Memory B cell (primary cell): Measurements from ENCODE around the gene EXOC4.

Experiments used
- ATAC-seq: fragments of 150-1000 bp; cut with Tn5 transposase; 2 replicates; pipeline ENCODE4 v1.10.0; 2021; ENCODE audit warnings: low read depth, mild to moderate bottlenecking, moderate library complexity
- DNase-seq, 2 donors: peaks; one replicate each; pipeline ENCODE4 v3.0.0; 2022; ENCODE audit warnings: low spot score in 2 of 2
- H3K27ac Mint-ChIP-seq: one replicate; pipeline ENCODE4 v1.8.0; 2022; ENCODE audit warnings: mild to moderate bottlenecking, moderate library complexity, mixed read lengths
- H3K27me3 Mint-ChIP-seq: one replicate; pipeline ENCODE4 v1.8.0; 2022; ENCODE audit warnings: mixed read lengths
- H3K36me3 Mint-ChIP-seq: one replicate; pipeline ENCODE4 v1.8.0; 2022; ENCODE audit warnings: mild to moderate bottlenecking, mixed read lengths
- H3K4me1 Mint-ChIP-seq: one replicate; pipeline ENCODE4 v1.8.0; 2022; ENCODE audit warnings: mixed read lengths
- H3K4me3 Mint-ChIP-seq: one replicate; pipeline ENCODE4 v1.8.0; 2022; ENCODE audit warnings: mild to moderate bottlenecking, moderate library complexity, mixed read lengths
- H3K9me3 Mint-ChIP-seq: one replicate; pipeline ENCODE4 v1.8.0; 2022; ENCODE audit warnings: mixed read lengths

EXOC4 gene

GRCh38 chr7:133371616-133372015, 118.7 kb downstream of the EXOC4 start:
- Mint-ChIP-seq H3K36me3 (peaks cover 30% of the 10 kb centered on the region), H3K27ac (no peak overlapping the region), H3K9me3 (no peaks in the 10 kb centered on the region), H3K27me3 (no peaks in the 10 kb centered on the region), H3K4me3 (no peak overlapping the region), H3K4me1 (peaks cover 8% of the 10 kb centered on the region)
- ATAC-seq (no peak), DNase-seq (no peak)

GRCh38 chr7:133372337-133372736, 119.5 kb downstream of the EXOC4 start:
- H3K36me3 Mint-ChIP-seq, result peaks cover 26% of the 10 kb centered on the region
- H3K27ac Mint-ChIP-seq, result no peak overlapping the region
- ATAC-seq (no peak), DNase-seq (no peak)
- H3K9me3 Mint-ChIP-seq, result peaks cover under 1% of the 10 kb centered on the region
- no peaks in the 10 kb centered on the region for H3K27me3 Mint-ChIP-seq
- no peak overlapping the region for H3K4me3 Mint-ChIP-seq
- H3K4me1 Mint-ChIP-seq, result peaks cover 3% of the 10 kb centered on the region

- no peak overlapping the region for H3K27ac Mint-ChIP-seq
Observed at GRCh38 chr7:133376514-133376913, 123.6 kb downstream of the EXOC4 start.

GRCh38 chr7:133381965-133382364, 129.1 kb downstream of the EXOC4 start:
- Mint-ChIP-seq H3K27me3 (no peaks in the 10 kb centered on the region), H3K9me3 (peaks cover 6% of the 10 kb centered on the region), H3K4me3 (no peak overlapping the region), H3K27ac (no peak overlapping the region), H3K36me3 (peaks cover 16% of the 10 kb centered on the region), H3K4me1 (peaks cover 3% of the 10 kb centered on the region)
- ATAC-seq (no peak), DNase-seq (no peak)

More at GRCh38 chr7:133376514-133376913, 123.6 kb downstream of the EXOC4 start:
- Mint-ChIP-seq H3K27me3 (no peaks in the 10 kb centered on the region), H3K4me1 (no peaks in the 10 kb centered on the region), H3K4me3 (no peak overlapping the region), H3K9me3 (peaks cover 6% of the 10 kb centered on the region), H3K36me3 (peaks cover 29% of the 10 kb centered on the region)
- ATAC-seq (no peak), DNase-seq (no peak)

- ATAC-seq, result no peak
Observed at GRCh38 chr7:133382775-133383559, 130.1 kb downstream of the EXOC4 start.

GRCh38 chr7:133386205-133386604, 133.3 kb downstream of the EXOC4 start:
- ATAC-seq (no peak), DNase-seq (no peak)
- Mint-ChIP-seq H3K27me3 (no peaks in the 10 kb centered on the region), H3K9me3 (peaks cover 3% of the 10 kb centered on the region), H3K4me3 (no peak overlapping the region), H3K36me3 (peaks cover 20% of the 10 kb centered on the region), H3K4me1 (peaks cover 13% of the 10 kb centered on the region), H3K27ac (no peak overlapping the region)

More at GRCh38 chr7:133382775-133383559, 130.1 kb downstream of the EXOC4 start:
- no peaks in the 10 kb centered on the region for H3K27me3 Mint-ChIP-seq
- peaks cover 2% of the 10 kb centered on the region for H3K9me3 Mint-ChIP-seq
- H3K27ac Mint-ChIP-seq, result no peak overlapping the region
- DNase-seq, result no peak
- H3K4me3 Mint-ChIP-seq, result no peak overlapping the region
- peaks cover 17% of the 10 kb centered on the region for H3K36me3 Mint-ChIP-seq
- H3K4me1 Mint-ChIP-seq, result peaks cover 3% of the 10 kb centered on the region

- H3K4me3 Mint-ChIP-seq, result no peak overlapping the region
- peaks cover 26% of the 10 kb centered on the region for H3K4me1 Mint-ChIP-seq
- DNase-seq (no peak), ATAC-seq (no peak)
- H3K27me3 Mint-ChIP-seq, result no peaks in the 10 kb centered on the region
- H3K36me3 Mint-ChIP-seq, result peaks cover 20% of the 10 kb centered on the region
- H3K9me3 Mint-ChIP-seq, result peaks cover 3% of the 10 kb centered on the region
- peak overlapping the region; percentile 10 for H3K27ac Mint-ChIP-seq
Observed at GRCh38 chr7:133389727-133390126, 136.8 kb downstream of the EXOC4 start.

- no peak for ATAC-seq
- Mint-ChIP-seq H3K27me3 (no peaks in the 10 kb centered on the region), H3K27ac (no peak overlapping the region), H3K4me3 (no peak overlapping the region), H3K36me3 (peaks cover 17% of the 10 kb centered on the region), H3K4me1 (peaks cover 26% of the 10 kb centered on the region), H3K9me3 (peaks cover 3% of the 10 kb centered on the region)
- DNase-seq, result no peak
Observed at GRCh38 chr7:133391206-133391605, 138.3 kb downstream of the EXOC4 start.

- peaks cover 9% of the 10 kb centered on the region for H3K36me3 Mint-ChIP-seq
Observed at GRCh38 chr7:133394369-133394768, 141.5 kb downstream of the EXOC4 start.

GRCh38 chr7:133395551-133395950, 142.7 kb downstream of the EXOC4 start:
- ATAC-seq (no peak), DNase-seq (no peak)
- Mint-ChIP-seq H3K4me3 (no peak overlapping the region), H3K27ac (no peak overlapping the region), H3K36me3 (peaks cover 4% of the 10 kb centered on the region), H3K4me1 (peaks cover 21% of the 10 kb centered on the region), H3K9me3 (no peaks in the 10 kb centered on the region), H3K27me3 (no peaks in the 10 kb centered on the region)

More at GRCh38 chr7:133394369-133394768, 141.5 kb downstream of the EXOC4 start:
- DNase-seq (no peak), ATAC-seq (peak; percentile 47)
- Mint-ChIP-seq H3K9me3 (no peaks in the 10 kb centered on the region), H3K4me1 (peaks cover 23% of the 10 kb centered on the region), H3K4me3 (no peak overlapping the region), H3K27ac (no peak overlapping the region), H3K27me3 (no peaks in the 10 kb centered on the region)

- no peak overlapping the region for H3K4me3 Mint-ChIP-seq
Observed at GRCh38 chr7:133398506-133398905, 145.6 kb downstream of the EXOC4 start.

GRCh38 chr7:133401225-133401624, 148.3 kb downstream of the EXOC4 start:
- Mint-ChIP-seq H3K27ac (no peak overlapping the region), H3K36me3 (peaks cover 10% of the 10 kb centered on the region), H3K4me3 (no peak overlapping the region), H3K27me3 (no peaks in the 10 kb centered on the region), H3K4me1 (peaks cover 13% of the 10 kb centered on the region), H3K9me3 (no peaks in the 10 kb centered on the region)
- ATAC-seq (no peak), DNase-seq (no peak)

More at GRCh38 chr7:133398506-133398905, 145.6 kb downstream of the EXOC4 start:
- H3K9me3 Mint-ChIP-seq, result no peaks in the 10 kb centered on the region
- H3K27me3 Mint-ChIP-seq, result no peaks in the 10 kb centered on the region
- ATAC-seq (no peak), DNase-seq (no peak)
- peaks cover 2% of the 10 kb centered on the region for H3K36me3 Mint-ChIP-seq
- H3K27ac Mint-ChIP-seq, result no peak overlapping the region
- H3K4me1 Mint-ChIP-seq, result peaks cover 14% of the 10 kb centered on the region

GRCh38 chr7:133408212-133408611, 155.3 kb downstream of the EXOC4 start:
- DNase-seq, result no peak
- peak overlapping the region; percentile 35 for H3K27ac Mint-ChIP-seq
- H3K4me3 Mint-ChIP-seq, result no peak overlapping the region
- ATAC-seq, result no peak
- H3K4me1 Mint-ChIP-seq, result peaks cover 19% of the 10 kb centered on the region
- peaks cover 6% of the 10 kb centered on the region for H3K9me3 Mint-ChIP-seq
- no peaks in the 10 kb centered on the region for H3K27me3 Mint-ChIP-seq
- peaks cover 24% of the 10 kb centered on the region for H3K36me3 Mint-ChIP-seq

GRCh38 chr7:133409421-133409820, 156.5 kb downstream of the EXOC4 start:
- H3K4me1 Mint-ChIP-seq, result peaks cover 19% of the 10 kb centered on the region
- H3K27ac Mint-ChIP-seq, result no peak overlapping the region
- H3K9me3 Mint-ChIP-seq, result peaks cover 6% of the 10 kb centered on the region
- H3K27me3 Mint-ChIP-seq, result no peaks in the 10 kb centered on the region
- H3K4me3 Mint-ChIP-seq, result no peak overlapping the region
- H3K36me3 Mint-ChIP-seq, result peaks cover 19% of the 10 kb centered on the region
- DNase-seq, result no peak
- no peak for ATAC-seq

- H3K27ac Mint-ChIP-seq, result no peak overlapping the region
- no peak for ATAC-seq
- DNase-seq, result no peak
- H3K9me3 Mint-ChIP-seq, result peaks cover 6% of the 10 kb centered on the region
- H3K4me1 Mint-ChIP-seq, result peaks cover 19% of the 10 kb centered on the region
- no peaks in the 10 kb centered on the region for H3K27me3 Mint-ChIP-seq
- no peak overlapping the region for H3K4me3 Mint-ChIP-seq
- peaks cover 20% of the 10 kb centered on the region for H3K36me3 Mint-ChIP-seq
Observed at GRCh38 chr7:133409966-133410365, 157.1 kb downstream of the EXOC4 start.
